SK-N-SH (cell line): Measurements from ENCODE around the gene DENND5B. TPM values are rescaled to one million over a fixed set of nuclear protein-coding genes. Genes with fewer than 3 reads are reported as not detected.

Source experiments
- CTCF ChIA-PET: fragments of 300-600, 350-600 bp; formaldehyde crosslinking; extraction: SDS; loops from one replicate; lab custom pipeline; 2021; lab: Yijun Ruan, JAX
- POLR2A ChIA-PET: fragments of 350-600 bp; sonication (Branson Sonifier 250); formaldehyde crosslinking; extraction: SDS; loops from one replicate; lab custom pipeline; 2020; ENCODE audit warnings: antibody characterized with exemption, inconsistent platforms; lab: Yijun Ruan, JAX
- DNase-seq: peaks from one replicate; pipeline ENCODE4 v3.0.0; 2012
- H2AFZ ChIP-seq: fragments of 200-600 bp; sonication (generic); 2 replicates; pipeline ENCODE4 v1.8.1; 2016; ENCODE audit warnings: antibody characterized with exemption, mild to moderate bottlenecking, low read depth
- H3F3A ChIP-seq: fragments of 200-600 bp; sonication (generic); replicated peaks from 2 replicates; pipeline ENCODE3; 2016; ENCODE audit warnings: antibody characterized with exemption, mild to moderate bottlenecking; ENCODE audit not compliant: insufficient read depth
- H3K27ac ChIP-seq, 2 experiments: fragments of 200-500 bp in 1 of 2; fragments of 200-600 bp in 1 of 2; sonication (Bioruptor generic) in 1 of 2; sonication (generic), shearing (Covaris generic) in 1 of 2; 2 replicates each; pipeline versions ENCODE4 v1.5.1 to v1.6.1; 2014 to 2016; ENCODE audit warnings: low read depth in 2 of 2, inconsistent platforms in 1 of 2, low read length in 1 of 2, mild to moderate bottlenecking in 1 of 2, mixed read lengths in 1 of 2
- H3K27me3 ChIP-seq: fragments of 200-600 bp; sonication (generic), shearing (Covaris generic); 2 replicates; pipeline ENCODE4 v1.6.1; 2016; ENCODE audit warnings: mixed run types; ENCODE audit not compliant: insufficient read depth
- H3K36me3 ChIP-seq, 2 experiments: fragments of 200-500 bp in 1 of 2; fragments of 200-600 bp in 1 of 2; sonication (Bioruptor generic) in 1 of 2; sonication (generic) in 1 of 2; replicated peaks in 1 of 2; 2 replicates each; pipeline versions ENCODE3 to v1.5.1; 2014 to 2016; ENCODE audit warnings: low read length in 1 of 2, mild to moderate bottlenecking in 1 of 2; ENCODE audit not compliant: insufficient read depth in 2 of 2, control insufficient read depth in 1 of 2
- H3K4me1 ChIP-seq, 2 experiments: fragments of 200-500 bp in 1 of 2; fragments of 200-600 bp in 1 of 2; sonication (Bioruptor generic) in 1 of 2; sonication (generic), shearing (Covaris generic) in 1 of 2; 2 replicates each; pipeline versions ENCODE4 v1.5.1 to v1.6.1; 2014 to 2016; ENCODE audit warnings: low read depth in 1 of 2, low read length in 1 of 2, mixed run types in 1 of 2; ENCODE audit not compliant: insufficient read depth in 2 of 2, control insufficient read depth in 1 of 2
- H3K4me2 ChIP-seq: fragments of 200-600 bp; sonication (generic), shearing (Covaris generic); 2 replicates; pipeline ENCODE4 v1.6.1; 2017; ENCODE audit warnings: mixed run types
- H3K4me3 ChIP-seq, 2 experiments: fragments of 200-500 bp in 1 of 2; fragments of 200-600 bp in 1 of 2; sonication (Bioruptor generic) in 1 of 2; sonication (generic), shearing (Covaris generic) in 1 of 2; 2 replicates each; pipeline versions ENCODE4 v1.5.1 to v1.8.1; 2014 to 2016; ENCODE audit warnings: low read depth in 2 of 2, inconsistent platforms in 1 of 2, low read length in 1 of 2, mild to moderate bottlenecking in 1 of 2, mixed read lengths in 1 of 2, moderate library complexity in 1 of 2
- H3K79me2 ChIP-seq: fragments of 200-600 bp; sonication (generic); 2 replicates; pipeline ENCODE4 v1.8.1; 2017; ENCODE audit warnings: mild to moderate bottlenecking; ENCODE audit not compliant: insufficient read depth
- H3K9ac ChIP-seq: fragments of 200-600 bp; sonication (generic); 2 replicates; pipeline ENCODE4 v1.6.1; 2017; ENCODE audit warnings: mixed run types
- H3K9me2 ChIP-seq: fragments of 200-600 bp; sonication (generic); 2 replicates; pipeline ENCODE4 v1.6.1; 2017; ENCODE audit warnings: mixed run types
- H3K9me3 ChIP-seq: fragments of 200-600 bp; sonication (generic); 2 replicates; pipeline ENCODE4 v1.6.1; 2017; ENCODE audit warnings: mixed run types, mild to moderate bottlenecking, moderate library complexity
- H4K20me1 ChIP-seq: fragments of 200-600 bp; sonication (generic); 2 replicates; pipeline ENCODE4 v1.6.1; 2017; ENCODE audit warnings: mild to moderate bottlenecking, mixed run types; ENCODE audit not compliant: insufficient read depth
- CHD2 ChIP-seq: fragments of 150-350 bp; IDR thresholded peaks from 2 replicates; pipeline ENCODE4 v1.6.1; 2018; ENCODE audit warnings: low read length; ENCODE audit not compliant: partially characterized antibody
- EP300 ChIP-seq, 2 experiments: IDR thresholded peaks; 2 replicates each; pipeline versions ENCODE4 v1.4.0 to v1.6.1; 2012; ENCODE audit warnings: borderline replicate concordance in 1 of 2, low read depth in 1 of 2, low read length in 1 of 2
- EZH2phosphoT487 ChIP-seq: fragments of 200-600 bp; sonication (generic); IDR thresholded peaks from 2 replicates; pipeline ENCODE4 v1.6.1; 2017; ENCODE audit warnings: low read depth, mixed run types, mild to moderate bottlenecking, antibody characterized with exemption, moderate library complexity, borderline replicate concordance
- FOXJ3 ChIP-seq: sonication (generic); formaldehyde crosslinking; IDR thresholded peaks from 2 replicates; pipeline ENCODE4 v1.5.1; 2020; ENCODE audit warnings: mild to moderate bottlenecking, missing genetic modification reagents
- FOXM1 ChIP-seq: IDR thresholded peaks from 2 replicates; pipeline ENCODE4 v1.4.0; 2012; ENCODE audit warnings: low read depth, mild to moderate bottlenecking
- GABPA ChIP-seq: IDR thresholded peaks from 2 replicates; pipeline ENCODE4 v1.4.0; 2012; ENCODE audit warnings: low read depth, mild to moderate bottlenecking
- GATA2 ChIP-seq: sonication (generic); formaldehyde crosslinking; IDR thresholded peaks from 2 replicates; pipeline ENCODE4 v1.5.0; 2020; ENCODE audit warnings: mild to moderate bottlenecking, missing genetic modification reagents
- MEF2A ChIP-seq: IDR thresholded peaks from 2 replicates; pipeline ENCODE4 v1.4.0; 2012; ENCODE audit warnings: low read depth, borderline replicate concordance
- NRF1 ChIP-seq: IDR thresholded peaks from 2 replicates; pipeline ENCODE4 v1.6.1; 2012; ENCODE audit warnings: low read depth, mild to moderate bottlenecking, low read length
- POLR2AphosphoS5 ChIP-seq: IDR thresholded peaks from 2 replicates; pipeline ENCODE4 v1.6.1; 2012; ENCODE audit warnings: low read depth, low read length
- RAD21 ChIP-seq: IDR thresholded peaks from 2 replicates; pipeline ENCODE4 v1.6.1; 2012; ENCODE audit warnings: mild to moderate bottlenecking, low read length
- RCOR1 ChIP-seq: fragments of 150-350 bp; IDR thresholded peaks from 2 replicates; pipeline ENCODE4 v1.6.1; 2017; ENCODE audit warnings: antibody characterized with exemption, low read length
- RXRA ChIP-seq: IDR thresholded peaks from 2 replicates; pipeline ENCODE4 v1.4.0; 2012; ENCODE audit warnings: low read depth, mild to moderate bottlenecking, borderline replicate concordance
- SIN3A ChIP-seq: IDR thresholded peaks from 2 replicates; pipeline ENCODE4 v1.6.1; 2012; ENCODE audit warnings: low read depth, mild to moderate bottlenecking, low read length, moderate library complexity, borderline replicate concordance
- SMC3 ChIP-seq: IDR thresholded peaks from 2 replicates; pipeline ENCODE4 v1.6.1; 2012; ENCODE audit warnings: low read depth, low read length, improper control_type of control experiment
- TAF1 ChIP-seq: IDR thresholded peaks from 2 replicates; pipeline ENCODE4 v1.6.1; 2012; ENCODE audit warnings: low read depth, mild to moderate bottlenecking, low read length, moderate library complexity, borderline replicate concordance
- TCF12 ChIP-seq: IDR thresholded peaks from 2 replicates; pipeline ENCODE4 v1.4.0; 2012
- TEAD4 ChIP-seq: IDR thresholded peaks from 2 replicates; pipeline ENCODE4 v1.4.0; 2012; ENCODE audit warnings: mild to moderate bottlenecking, borderline replicate concordance; ENCODE audit not compliant: insufficient read depth
- YY1 ChIP-seq: IDR thresholded peaks from 2 replicates; pipeline ENCODE4 v1.4.0; 2012; ENCODE audit warnings: low read depth, mild to moderate bottlenecking
- WGBS: methylation state at CpG from one replicate; pipeline ENCODE4 v1.1.6; 2017; ENCODE audit warnings: low lambda C conversion rate; 5-methylcytosine and 5-hydroxymethylcytosine counted together
- polyA plus RNA-seq, 3 experiments: library from polyadenylated mRNA; depleted of rRNA; stranded (reverse); fragments of >200 nt; gene quantifications; 2 replicates each; pipeline ENCODE4 v1.2.3, GENCODE V29; 2012
- TF ChIP-seq, protein P1 (sequence below): fragments of 150-350 bp; IDR thresholded peaks from 2 replicates; pipeline ENCODE4 v1.6.1; 2016; ENCODE audit warnings: mild to moderate bottlenecking, low read depth, low read length
- TF ChIP-seq, protein P2 (sequence below): fragments of 200-600 bp; sonication (generic); IDR thresholded peaks from 2 replicates; pipeline ENCODE4 v1.6.1; 2017; ENCODE audit warnings: antibody characterized with exemption, mild to moderate bottlenecking, moderate library complexity
- TF ChIP-seq, protein P3 (sequence below): IDR thresholded peaks from 2 replicates; pipeline ENCODE4 v1.4.0; 2012; ENCODE audit warnings: low read depth, borderline replicate concordance
- TF ChIP-seq, protein P4 (sequence below): IDR thresholded peaks from 2 replicates; pipeline ENCODE4 v1.4.0; 2012; ENCODE audit warnings: low read depth
- TF ChIP-seq, protein P5 (sequence below): IDR thresholded peaks from 2 replicates; pipeline ENCODE4; 2012

The DENND5B gene
- polyA plus RNA-seq, 1 of the 3 experiments (the other 2 are of a cell fraction) = 5.3 TPM

DNA sequence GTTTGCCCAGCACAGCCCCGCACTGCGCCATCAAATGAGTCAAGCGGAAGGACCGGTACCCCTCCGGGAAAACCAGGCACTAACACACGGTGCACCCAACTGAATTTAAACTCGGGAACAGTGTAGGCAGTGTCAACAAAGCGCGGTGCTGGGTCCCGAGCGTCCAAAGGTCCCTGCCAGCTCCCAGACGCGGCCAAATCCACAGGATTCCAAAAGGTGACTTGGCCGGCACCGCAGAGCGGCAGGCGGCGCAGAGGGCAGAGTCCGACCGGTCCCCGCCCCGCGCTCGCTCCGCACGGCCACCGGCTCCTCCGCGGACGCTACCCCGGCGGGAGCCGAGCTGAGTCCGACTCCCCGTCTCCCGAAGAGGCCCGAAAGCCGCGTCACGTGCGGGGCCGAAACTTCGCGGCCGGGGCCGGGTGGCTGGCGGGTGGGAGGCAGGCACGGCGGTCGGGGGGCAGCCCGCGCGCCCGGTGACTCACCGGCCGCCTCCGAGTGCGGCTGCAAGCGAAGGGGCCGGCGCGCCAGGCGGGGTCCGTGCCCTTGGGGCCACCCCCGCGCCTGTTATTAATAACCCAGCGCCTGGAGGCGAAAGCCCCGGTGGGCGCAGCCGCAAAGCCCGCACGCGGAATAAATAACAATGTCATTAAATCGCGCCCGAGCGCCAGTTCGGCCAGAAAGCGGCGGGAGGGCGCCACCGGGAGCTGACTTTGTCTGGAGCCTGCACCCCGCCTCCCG is 863 bp downstream of the DENND5B start:
- no peaks in the 10 kb centered on the region for H3K27me3 ChIP-seq
- H3K9me3 ChIP-seq = no peaks in the 10 kb centered on the region
- peak overlapping the region; percentile 83 to 88 for H3K4me3 ChIP-seq
- peak overlapping the region; percentile 61 for H2AFZ ChIP-seq
- ChIA-PET CTCF (interaction anchor here (0.8 to 2.2 kb wide), 8 partner anchors 9 to 187 kb away, joined by 3 to 9 read pairs (median 4); no protein-coding TSS in a partner anchor), POLR2A (interaction anchor here (0.6 to 1.5 kb wide), 4 partner anchors 10 to 598 kb away, joined by 3 to 4 read pairs (median 3); no protein-coding TSS in a partner anchor)
- H3F3A ChIP-seq = peaks cover 3% of the 10 kb centered on the region
- WGBS = under 1% methylated on average over 26 of the region's 85 CpGs
- peak overlapping the region; percentile 89 for H3K4me2 ChIP-seq
- no peaks in the 10 kb centered on the region for H3K36me3 ChIP-seq
- H3K27ac ChIP-seq = peak overlapping the region; percentile 89 to 93
- H3K4me1 ChIP-seq = peaks cover 5 to 14% of the 10 kb centered on the region in 2 experiments; a peak in 3 of 4 replicates
- peaks cover 54% of the 10 kb centered on the region for H3K79me2 ChIP-seq
- no peaks in the 10 kb centered on the region for H3K9me2 ChIP-seq
- no peaks in the 10 kb centered on the region for H4K20me1 ChIP-seq
- H3K9ac ChIP-seq = peak overlapping the region; percentile 89
- peak; percentile 83 for DNase-seq
- TF ChIP-seq, protein P1, sequence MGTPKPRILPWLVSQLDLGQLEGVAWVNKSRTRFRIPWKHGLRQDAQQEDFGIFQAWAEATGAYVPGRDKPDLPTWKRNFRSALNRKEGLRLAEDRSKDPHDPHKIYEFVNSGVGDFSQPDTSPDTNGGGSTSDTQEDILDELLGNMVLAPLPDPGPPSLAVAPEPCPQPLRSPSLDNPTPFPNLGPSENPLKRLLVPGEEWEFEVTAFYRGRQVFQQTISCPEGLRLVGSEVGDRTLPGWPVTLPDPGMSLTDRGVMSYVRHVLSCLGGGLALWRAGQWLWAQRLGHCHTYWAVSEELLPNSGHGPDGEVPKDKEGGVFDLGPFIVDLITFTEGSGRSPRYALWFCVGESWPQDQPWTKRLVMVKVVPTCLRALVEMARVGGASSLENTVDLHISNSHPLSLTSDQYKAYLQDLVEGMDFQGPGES = no peak
- TF ChIP-seq SIN3A (no peak; the same call in 1 of the 2 replicates), GATA2 (CRISPR knock-in tag) (no peak), MEF2A (no peak), YY1 (no peak), GABPA (no peak), RCOR1 (no peak), RXRA (no peak), EZH2phosphoT487 (no peak), NRF1 (peak; percentile 23; the same call in 1 of the 2 replicates), EP300 (IDR thresholded peaks at IDR 0.05; ENCODE audit: borderline replicate concordance in 1 of 2, low read depth in 1 of 2, low read length in 1 of 2) (no peak), FOXM1 (no peak), POLR2AphosphoS5 (no peak), RAD21 (no peak), SMC3 (no peak), FOXJ3 (CRISPR knock-in tag) (no peak), CHD2 (no peak), TAF1 (no peak), TCF12 (no peak; the same call in 1 of the 2 replicates), TEAD4 (no peak)
- TF ChIP-seq, protein P2, sequence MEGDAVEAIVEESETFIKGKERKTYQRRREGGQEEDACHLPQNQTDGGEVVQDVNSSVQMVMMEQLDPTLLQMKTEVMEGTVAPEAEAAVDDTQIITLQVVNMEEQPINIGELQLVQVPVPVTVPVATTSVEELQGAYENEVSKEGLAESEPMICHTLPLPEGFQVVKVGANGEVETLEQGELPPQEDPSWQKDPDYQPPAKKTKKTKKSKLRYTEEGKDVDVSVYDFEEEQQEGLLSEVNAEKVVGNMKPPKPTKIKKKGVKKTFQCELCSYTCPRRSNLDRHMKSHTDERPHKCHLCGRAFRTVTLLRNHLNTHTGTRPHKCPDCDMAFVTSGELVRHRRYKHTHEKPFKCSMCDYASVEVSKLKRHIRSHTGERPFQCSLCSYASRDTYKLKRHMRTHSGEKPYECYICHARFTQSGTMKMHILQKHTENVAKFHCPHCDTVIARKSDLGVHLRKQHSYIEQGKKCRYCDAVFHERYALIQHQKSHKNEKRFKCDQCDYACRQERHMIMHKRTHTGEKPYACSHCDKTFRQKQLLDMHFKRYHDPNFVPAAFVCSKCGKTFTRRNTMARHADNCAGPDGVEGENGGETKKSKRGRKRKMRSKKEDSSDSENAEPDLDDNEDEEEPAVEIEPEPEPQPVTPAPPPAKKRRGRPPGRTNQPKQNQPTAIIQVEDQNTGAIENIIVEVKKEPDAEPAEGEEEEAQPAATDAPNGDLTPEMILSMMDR = peak; percentile 20; the same call in 1 of the 2 replicates
- TF ChIP-seq, protein P3, sequence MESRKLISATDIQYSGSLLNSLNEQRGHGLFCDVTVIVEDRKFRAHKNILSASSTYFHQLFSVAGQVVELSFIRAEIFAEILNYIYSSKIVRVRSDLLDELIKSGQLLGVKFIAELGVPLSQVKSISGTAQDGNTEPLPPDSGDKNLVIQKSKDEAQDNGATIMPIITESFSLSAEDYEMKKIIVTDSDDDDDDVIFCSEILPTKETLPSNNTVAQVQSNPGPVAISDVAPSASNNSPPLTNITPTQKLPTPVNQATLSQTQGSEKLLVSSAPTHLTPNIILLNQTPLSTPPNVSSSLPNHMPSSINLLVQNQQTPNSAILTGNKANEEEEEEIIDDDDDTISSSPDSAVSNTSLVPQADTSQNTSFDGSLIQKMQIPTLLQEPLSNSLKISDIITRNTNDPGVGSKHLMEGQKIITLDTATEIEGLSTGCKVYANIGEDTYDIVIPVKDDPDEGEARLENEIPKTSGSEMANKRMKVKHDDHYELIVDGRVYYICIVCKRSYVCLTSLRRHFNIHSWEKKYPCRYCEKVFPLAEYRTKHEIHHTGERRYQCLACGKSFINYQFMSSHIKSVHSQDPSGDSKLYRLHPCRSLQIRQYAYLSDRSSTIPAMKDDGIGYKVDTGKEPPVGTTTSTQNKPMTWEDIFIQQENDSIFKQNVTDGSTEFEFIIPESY = no peak
- TF ChIP-seq, protein P4, sequence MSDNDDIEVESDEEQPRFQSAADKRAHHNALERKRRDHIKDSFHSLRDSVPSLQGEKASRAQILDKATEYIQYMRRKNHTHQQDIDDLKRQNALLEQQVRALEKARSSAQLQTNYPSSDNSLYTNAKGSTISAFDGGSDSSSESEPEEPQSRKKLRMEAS = peak; percentile 48
- TF ChIP-seq, protein P5, sequence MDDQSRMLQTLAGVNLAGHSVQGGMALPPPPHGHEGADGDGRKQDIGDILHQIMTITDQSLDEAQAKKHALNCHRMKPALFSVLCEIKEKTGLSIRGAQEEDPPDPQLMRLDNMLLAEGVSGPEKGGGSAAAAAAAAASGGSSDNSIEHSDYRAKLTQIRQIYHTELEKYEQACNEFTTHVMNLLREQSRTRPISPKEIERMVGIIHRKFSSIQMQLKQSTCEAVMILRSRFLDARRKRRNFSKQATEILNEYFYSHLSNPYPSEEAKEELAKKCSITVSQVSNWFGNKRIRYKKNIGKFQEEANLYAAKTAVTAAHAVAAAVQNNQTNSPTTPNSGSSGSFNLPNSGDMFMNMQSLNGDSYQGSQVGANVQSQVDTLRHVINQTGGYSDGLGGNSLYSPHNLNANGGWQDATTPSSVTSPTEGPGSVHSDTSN = no peak
